Activated effector memory CD4-positive, alpha-beta T cell treated with Interleukin-2 at 50 U/mL for 16 hours (primary cell): Measurements from ENCODE around the gene IARS1.

ENCODE experiments used
- DNase-seq: peaks from one replicate; pipeline ENCODE4 v3.0.0-alpha.2; 2020

Gene IARS1

GRCh38 chr9:92293452-92294296, at the start of gene IARS1:
Gene IARS1, minus strand, starts transcription at chr9:92293697. Its CDS starts 4,278 bp downstream, at chr9:92289419.
- peak; percentile 100 for DNase-seq

- DNase-seq = no peak
Measured at GRCh38 chr9:92342825-92343488, 49.5 kb upstream of the IARS1 start.

GRCh38 chr9:92341578-92341977, 48.1 kb upstream of the IARS1 start:
- DNase-seq = no peak

GRCh38 chr9:92333282-92333634, 39.8 kb upstream of the IARS1 start:
- DNase-seq = no peak

- no peak for DNase-seq
Measured at GRCh38 chr9:92332577-92333281, 39.2 kb upstream of the IARS1 start.

GRCh38 chr9:92328225-92328624, 34.7 kb upstream of the IARS1 start:
- DNase-seq = no peak

- DNase-seq = no peak
Measured at GRCh38 chr9:92327283-92327850, 33.9 kb upstream of the IARS1 start.

GRCh38 chr9:92325991-92326500, 32.5 kb upstream of the IARS1 start:
- no peak for DNase-seq

GRCh38 chr9:92325269-92325990, 31.9 kb upstream of the IARS1 start, which contains the start of the genes CENPP and NOL8:
Gene CENPP, plus strand, starts transcription at chr9:92325953.
Gene NOL8, minus strand, starts transcription at chr9:92325350. Its CDS starts 1,189 bp downstream, at chr9:92324161.
- DNase-seq = peak; percentile 77

GRCh38 chr9:92324889-92325268, 31.4 kb upstream of the IARS1 start:
- no peak for DNase-seq

- no peak for DNase-seq
Measured at GRCh38 chr9:92324431-92324830, 30.9 kb upstream of the IARS1 start.

GRCh38 chr9:92315456-92315855, 22.0 kb upstream of the IARS1 start:
- no peak for DNase-seq

- DNase-seq = no peak
Measured at GRCh38 chr9:92313624-92314012, 20.1 kb upstream of the IARS1 start.

GRCh38 chr9:92312887-92313623, 19.6 kb upstream of the IARS1 start:
- no peak for DNase-seq

GRCh38 chr9:92310562-92310961, 17.1 kb upstream of the IARS1 start:
- DNase-seq = no peak

GRCh38 chr9:92308893-92309292, 15.4 kb upstream of the IARS1 start:
- no peak for DNase-seq

- DNase-seq = no peak
Measured at GRCh38 chr9:92300936-92301335, 7.4 kb upstream of the IARS1 start.

- no peak for DNase-seq
Measured at GRCh38 chr9:92299116-92299515, 5.6 kb upstream of the IARS1 start.

GRCh38 chr9:92298036-92298435, 4.5 kb upstream of the IARS1 start:
- DNase-seq = no peak

GRCh38 chr9:92297611-92298010, 4.1 kb upstream of the IARS1 start:
- no peak for DNase-seq

GRCh38 chr9:92295827-92296258, 2.3 kb upstream of the IARS1 start:
- DNase-seq = no peak
